ENCODE results near the gene INHBB.
"Not testable (repeated sequence)": the region's sequence is repeated elsewhere in the genome, so short reads cannot be mapped to it uniquely, and the experiment has no call there.

- not testable (repeated sequence) for TF ChIP-seq POLR2A, CTCF, POLR2AphosphoS5, EP300 (IDR thresholded peaks at IDR 0.05)
Observed at GRCh38 chr2:120310841-120311240, 35.1 kb upstream of the INHBB start.
